ENCODE data around the gene ZNF831.

Gene ZNF831

GRCh38 chr20:59211208-59211765 is 47.7 kb downstream of the ZNF831 start:
- FAIRE-seq = no peak

GRCh38 chr20:59214073-59214472 is 50.5 kb downstream of the ZNF831 start:
- FAIRE-seq (peak; percentile 44), DNase-seq (ENCODE audit: low spot score) (no peak)

More at GRCh38 chr20:59211208-59211765, 47.7 kb downstream of the ZNF831 start:
- DNase-seq (ENCODE audit: low spot score) = no peak

GRCh38 chr20:59214606-59215547 is 51.3 kb downstream of the ZNF831 start:
- DNase-seq (ENCODE audit: low spot score) (no peak), FAIRE-seq (peak; percentile 30)

- DNase-seq (ENCODE audit: low spot score) = no peak
- no peak for FAIRE-seq
Observed at GRCh38 chr20:59217173-59217572, 53.6 kb downstream of the ZNF831 start.

- FAIRE-seq (no peak), DNase-seq (ENCODE audit: low spot score) (no peak)
Observed at GRCh38 chr20:59217794-59218280, 54.2 kb downstream of the ZNF831 start.

GRCh38 chr20:59219211-59219610 is 55.6 kb downstream of the ZNF831 start:
- no peak for DNase-seq (ENCODE audit: low spot score)
- no peak for FAIRE-seq

GRCh38 chr20:59220161-59220560 is 56.5 kb downstream of the ZNF831 start:
- FAIRE-seq = no peak
- DNase-seq (ENCODE audit: low spot score) = no peak

GRCh38 chr20:59221049-59221706 is 57.6 kb downstream of the ZNF831 start:
- DNase-seq (ENCODE audit: low spot score) (peak; percentile 65), FAIRE-seq (peak; percentile 62)

- no peak for FAIRE-seq
- DNase-seq (ENCODE audit: low spot score) = peak; percentile 24
Observed at GRCh38 chr20:59221707-59222252, 58.2 kb downstream of the ZNF831 start.

GRCh38 chr20:59222253-59223181 is 58.9 kb downstream of the ZNF831 start:
- DNase-seq (ENCODE audit: low spot score) (peak; percentile 93), FAIRE-seq (no peak)

GRCh38 chr20:59223182-59223601 is 59.6 kb downstream of the ZNF831 start:
- no peak for FAIRE-seq

GRCh38 chr20:59223750-59224149 is 60.1 kb downstream of the ZNF831 start:
- FAIRE-seq (no peak), DNase-seq (ENCODE audit: low spot score) (no peak)

More at GRCh38 chr20:59223182-59223601, 59.6 kb downstream of the ZNF831 start:
- DNase-seq (ENCODE audit: low spot score) = peak; percentile 67

- DNase-seq (ENCODE audit: low spot score) (no peak), FAIRE-seq (no peak)
Observed at GRCh38 chr20:59224236-59224635, 60.6 kb downstream of the ZNF831 start.

GRCh38 chr20:59230385-59230784 is 66.8 kb downstream of the ZNF831 start:
- DNase-seq (ENCODE audit: low spot score) (no peak), FAIRE-seq (no peak)

GRCh38 chr20:59231124-59231804 is 67.6 kb downstream of the ZNF831 start:
- DNase-seq (ENCODE audit: low spot score) = no peak
- no peak for FAIRE-seq

GRCh38 chr20:59232618-59233017 is 69.0 kb downstream of the ZNF831 start:
- no peak for FAIRE-seq
- peak; percentile 23 for DNase-seq (ENCODE audit: low spot score)

- FAIRE-seq = no peak
- no peak for DNase-seq (ENCODE audit: low spot score)
Observed at GRCh38 chr20:59235226-59235625, 71.6 kb downstream of the ZNF831 start.

- DNase-seq (ENCODE audit: low spot score) = no peak
- FAIRE-seq = no peak
Observed at GRCh38 chr20:59240006-59240405, 76.4 kb downstream of the ZNF831 start.

- FAIRE-seq (peak; percentile 77), DNase-seq (ENCODE audit: low spot score) (peak; percentile 81)
Observed at GRCh38 chr20:59242714-59243626, 79.3 kb downstream of the ZNF831 start.
